H1 (cell line): ENCODE measurements around the gene RILPL1. TPM values are rescaled to one million over a fixed set of nuclear protein-coding genes. Genes with fewer than 3 reads are reported as not detected.

Source experiments
- CTCF ChIA-PET: fragments of 300-600 bp; sonication (Branson Sonifier 250); formaldehyde crosslinking; loops from one replicate; lab custom pipeline; 2021; ENCODE audit not compliant: partially characterized antibody; lab: Charles Lee
- POLR2A ChIA-PET: fragments of 300-600 bp; sonication (Branson Sonifier 250); formaldehyde crosslinking; loops from one replicate; lab custom pipeline; 2021; ENCODE audit warnings: inconsistent platforms; ENCODE audit not compliant: partially characterized antibody; lab: Charles Lee
- DNase-seq, 2 experiments: peaks; one replicate each; pipeline versions ENCODE4 v3.0.0 to v3.0.0-alpha.2; 2010 to 2022; ENCODE audit warnings: low spot score in 2 of 2, low read depth in 1 of 2, mixed read lengths in 1 of 2
- FAIRE-seq: peaks from 2 replicates; lab custom pipeline; 2011; peaks lifted over from hg19 to GRCh38; lab: Jason Lieb, UNC
- H2AFZ ChIP-seq: 2 replicates; pipeline ENCODE4 v1.8.1; 2012; ENCODE audit warnings: low read length, inconsistent platforms
- H2AK5ac ChIP-seq: 2 replicates; pipeline ENCODE4 v1.6.1; 2013; ENCODE audit warnings: low read depth, low read length
- H2BK120ac ChIP-seq: replicated peaks from 2 replicates; pipeline ENCODE3; 2013; ENCODE audit warnings: low read depth, low read length, inconsistent platforms
- H2BK12ac ChIP-seq: 2 replicates; pipeline ENCODE4 v1.6.1; 2013; ENCODE audit warnings: low read depth, low read length
- H2BK15ac ChIP-seq: 2 replicates; pipeline ENCODE4 v1.6.1; 2013; ENCODE audit warnings: low read length
- H2BK20ac ChIP-seq: 2 replicates; pipeline ENCODE4 v1.6.1; 2013; ENCODE audit warnings: low read length
- H2BK5ac ChIP-seq: 2 replicates; pipeline ENCODE4 v1.6.1; 2013; ENCODE audit warnings: low read depth, low read length
- H3K14ac ChIP-seq: 2 replicates; pipeline ENCODE4 v1.6.1; 2013; ENCODE audit warnings: inconsistent platforms; ENCODE audit not compliant: insufficient read length
- H3K18ac ChIP-seq: 2 replicates; pipeline ENCODE4 v1.6.1; 2013; ENCODE audit warnings: low read length; ENCODE audit errors: extremely low read depth
- H3K23ac ChIP-seq: 2 replicates; pipeline ENCODE4 v1.6.1; 2013; ENCODE audit warnings: inconsistent platforms; ENCODE audit not compliant: insufficient read length
- H3K23me2 ChIP-seq: 2 replicates; pipeline ENCODE4 v1.6.1; 2013; ENCODE audit warnings: low read depth, low read length
- H3K27ac ChIP-seq: 2 replicates; pipeline ENCODE4 v1.6.1; 2011; ENCODE audit warnings: low read depth, low read length, inconsistent platforms
- H3K27me3 ChIP-seq, 4 experiments: replicated peaks in 1 of 4; 1 replicate in 1 of 4; 2 replicates in 3 of 4; pipeline versions ENCODE4 v1.6.1 to v1.8.1; 2011 to 2013; ENCODE audit warnings: low read length in 3 of 4, mild to moderate bottlenecking in 3 of 4, inconsistent platforms in 2 of 4, mixed read lengths in 2 of 4, moderate library complexity in 1 of 4; ENCODE audit not compliant: control insufficient read depth in 3 of 4, insufficient read depth in 3 of 4; ENCODE audit errors: extremely low read depth in 1 of 4
- H3K36me3 ChIP-seq, 4 experiments: 2 replicates each; pipeline versions ENCODE4 v1.6.1 to v1.8.1; 2011 to 2013; ENCODE audit warnings: mild to moderate bottlenecking in 4 of 4, low read length in 3 of 4, moderate library complexity in 2 of 4, control low read depth in 1 of 4, inconsistent platforms in 1 of 4; ENCODE audit not compliant: insufficient read depth in 4 of 4, control insufficient read depth in 2 of 4
- H3K4ac ChIP-seq: replicated peaks from 2 replicates; pipeline ENCODE3; 2013; ENCODE audit warnings: low read length, low read depth, mixed read lengths, inconsistent platforms; ENCODE audit not compliant: insufficient read length
- H3K4me1 ChIP-seq, 4 experiments: replicated peaks in 1 of 4; 1 replicate in 1 of 4; 2 replicates in 3 of 4; pipeline versions ENCODE4 v1.6.1 to v1.8.1; 2011 to 2013; ENCODE audit warnings: low read length in 3 of 4, inconsistent platforms in 2 of 4, mixed read lengths in 1 of 4; ENCODE audit not compliant: insufficient read depth in 4 of 4, control insufficient read depth in 3 of 4
- H3K4me2 ChIP-seq, 2 experiments: 2 replicates each; pipeline versions ENCODE4 v1.6.1 to v1.8.1; 2011 to 2013; ENCODE audit warnings: low read depth in 2 of 2, low read length in 2 of 2, control low read depth in 1 of 2, inconsistent platforms in 1 of 2, mild to moderate bottlenecking in 1 of 2; ENCODE audit not compliant: insufficient read depth in 1 of 2
- H3K4me3 ChIP-seq, 4 experiments: fragments of 200-600, 300-600 bp in 1 of 4; sonication (generic), shearing (Covaris generic), sonication (Bioruptor Twin) in 1 of 4; 2 replicates each; pipeline versions ENCODE4 v1.5.1 to v1.8.1; 2011 to 2016; ENCODE audit warnings: low read length in 4 of 4, low read depth in 3 of 4, control low read depth in 2 of 4, inconsistent platforms in 2 of 4, mild to moderate bottlenecking in 2 of 4, mixed read lengths in 1 of 4, moderate library complexity in 1 of 4; ENCODE audit not compliant: insufficient read depth in 2 of 4; ENCODE audit errors: extremely low read depth in 1 of 4
- H3K56ac ChIP-seq: replicated peaks from 2 replicates; pipeline ENCODE3; 2013; ENCODE audit warnings: low read depth, mild to moderate bottlenecking, mixed read lengths, low read length, inconsistent platforms; ENCODE audit not compliant: insufficient read length
- H3K79me1 ChIP-seq: 2 replicates; pipeline ENCODE4 v1.6.1; 2013; ENCODE audit warnings: low read depth, low read length, control low read depth
- H3K79me2 ChIP-seq, 2 experiments: 2 replicates each; pipeline versions ENCODE4 v1.6.1 to v1.8.1; 2012 to 2013; ENCODE audit warnings: low read length in 2 of 2, mild to moderate bottlenecking in 2 of 2, inconsistent platforms in 1 of 2; ENCODE audit not compliant: insufficient read depth in 2 of 2, control insufficient read depth in 1 of 2
- H3K9ac ChIP-seq, 4 experiments: replicated peaks in 1 of 4; 1 replicate in 1 of 4; 2 replicates in 3 of 4; pipeline versions ENCODE4 v1.6.1 to v1.8.1; 2011 to 2013; ENCODE audit warnings: low read depth in 3 of 4, low read length in 3 of 4, control low read depth in 2 of 4, mild to moderate bottlenecking in 2 of 4, moderate library complexity in 2 of 4, inconsistent platforms in 1 of 4; ENCODE audit errors: extremely low read depth in 1 of 4
- H3K9me3 ChIP-seq, 2 experiments: 2 replicates each; pipeline versions ENCODE4 v1.6.1 to v1.8.1; 2012 to 2013; ENCODE audit warnings: mild to moderate bottlenecking in 2 of 2, moderate library complexity in 2 of 2, control low read depth in 1 of 2, inconsistent platforms in 1 of 2, low read depth in 1 of 2, low read length in 1 of 2, mixed read lengths in 1 of 2; ENCODE audit not compliant: insufficient read depth in 2 of 2
- H4K20me1 ChIP-seq, 2 experiments: replicated peaks in 1 of 2; 2 replicates each; pipeline versions ENCODE3 to v1.8.1; 2011 to 2013; ENCODE audit warnings: inconsistent platforms in 2 of 2, low read length in 2 of 2, mild to moderate bottlenecking in 1 of 2; ENCODE audit not compliant: insufficient read depth in 2 of 2, control insufficient read depth in 1 of 2
- H4K5ac ChIP-seq: 2 replicates; pipeline ENCODE4 v1.6.1; 2013; ENCODE audit warnings: low read length, low read depth, mixed read lengths, inconsistent platforms; ENCODE audit not compliant: insufficient read length
- H4K8ac ChIP-seq: 2 replicates; pipeline ENCODE4 v1.8.0; 2013; ENCODE audit warnings: mild to moderate bottlenecking, moderate library complexity, low read length, inconsistent platforms; ENCODE audit not compliant: insufficient read depth; ENCODE audit errors: extremely low read depth
- H4K91ac ChIP-seq: replicated peaks from 2 replicates; pipeline ENCODE3; 2013; ENCODE audit warnings: low read length, mixed read lengths, inconsistent platforms; ENCODE audit not compliant: insufficient read length
- ATF3 ChIP-seq: IDR thresholded peaks from 2 replicates; pipeline ENCODE4 v1.6.1; 2011; ENCODE audit warnings: low read depth, mild to moderate bottlenecking, low read length; ENCODE audit not compliant: insufficient read depth
- CEBPB ChIP-seq: IDR thresholded peaks from 2 replicates; pipeline ENCODE4 v1.6.1; 2012; ENCODE audit warnings: low read depth, low read length
- CHD1 ChIP-seq: IDR thresholded peaks from 2 replicates; pipeline ENCODE4 v1.6.1; 2012; ENCODE audit warnings: low read depth, low read length, improper control_type of control experiment
- EZH2 ChIP-seq: fragments of 200-600 bp; sonication (generic); IDR thresholded peaks from 2 replicates; pipeline ENCODE4 v1.7.1; 2012; ENCODE audit warnings: low read depth, mild to moderate bottlenecking, moderate library complexity, low read length, inconsistent platforms; ENCODE audit not compliant: severe bottlenecking
- KDM1A ChIP-seq: fragments of 200-600, 300-600 bp; sonication (generic); IDR thresholded peaks from 2 replicates; pipeline ENCODE4 v1.7.1; 2016; ENCODE audit warnings: mild to moderate bottlenecking, low read length, borderline replicate concordance
- KDM4A ChIP-seq: IDR thresholded peaks from one replicate; pipeline ENCODE4 v1.7.1; 2012; ENCODE audit warnings: low read depth, mild to moderate bottlenecking, moderate library complexity, low read length, inconsistent platforms; ENCODE audit not compliant: severe bottlenecking
- RAD21 ChIP-seq, 2 experiments: IDR thresholded peaks in 1 of 2; conservative IDR thresholded peaks in 1 of 2; 2 replicates each; pipeline ENCODE4 v1.6.1; 2011; ENCODE audit warnings: low read depth in 2 of 2, low read length in 2 of 2, improper control_type of control experiment in 1 of 2, inconsistent platforms in 1 of 2, mild to moderate bottlenecking in 1 of 2, moderate library complexity in 1 of 2
- RFX5 ChIP-seq: IDR thresholded peaks from 2 replicates; pipeline ENCODE4 v1.6.1; 2011; ENCODE audit warnings: low read depth, low read length, improper control_type of control experiment, borderline replicate concordance
- RNF2 ChIP-seq: fragments of 200-900, 300-1000 bp; sonication (generic); IDR thresholded peaks from 2 replicates; pipeline ENCODE4 v1.7.1; 2016; ENCODE audit warnings: borderline replicate concordance, low read depth, mild to moderate bottlenecking, antibody characterized with exemption, low read length; ENCODE audit not compliant: poor library complexity, severe bottlenecking; ENCODE audit errors: missing control alignments
- SP2 ChIP-seq: IDR thresholded peaks from 2 replicates; pipeline ENCODE4 v1.6.1; 2012; ENCODE audit warnings: mild to moderate bottlenecking, low read length, inconsistent platforms
- TCF12 ChIP-seq: IDR thresholded peaks from 2 replicates; pipeline ENCODE4 v1.6.1; 2011; ENCODE audit warnings: low read depth, mild to moderate bottlenecking, low read length
- WGBS, 2 experiments: shearing (Covaris generic) in 1 of 2; methylation state at CpG; one replicate each; pipeline versions ENCODE4 v1.1.6 to v1.1.7; 2013 to 2015; ENCODE audit warnings: low lambda C conversion rate in 2 of 2, mixed read lengths in 2 of 2, inconsistent platforms in 1 of 2, low coverage in 1 of 2, missing lambda C conversion rate in 1 of 2; ENCODE audit not compliant: insufficient replicate concordance in 2 of 2, insufficient coverage in 1 of 2, insufficient read length in 1 of 2; ENCODE audit errors: extremely low coverage in 1 of 2, missing lambda C conversion rate in 1 of 2; 5-methylcytosine and 5-hydroxymethylcytosine counted together
- polyA plus RNA-seq, 7 experiments: library from polyadenylated mRNA; depleted of rRNA in 3 of 7; stranded (reverse) in 5 of 7; unstranded in 2 of 7; fragments of >200 nt in 5 of 7; fragments of 200-250 nt in 2 of 7; gene quantifications; 1 replicate in 5 of 7; 2 replicates in 1 of 7; 4 replicates in 1 of 7; pipeline versions ENCODE4 v1.2.1 to v1.2.3, GENCODE V29; 2011 to 2013; ENCODE audit warnings: missing spikeins in 2 of 7, mixed read lengths in 2 of 7
- total RNA-seq: library from RNA; stranded (reverse); fragmentation: NEBNext Ultra II Directional; extraction: Animal tissue kit (Norgen Biotek cat#: 25700); gene quantifications from 2 replicates; pipeline ENCODE4 v1.2.1, GENCODE V29; 2021

The RILPL1 gene
- total and polyA plus RNA-seq, 2 of the 8 experiments (the other 6 are each of a cell fraction or from before 2014, with no cell fraction given) = 6.7 to 9.4 TPM

GRCh38 chr12:123471374-123472068 lies 62.0 kb downstream of the RILPL1 start:
- Histone ChIP-seq H3K9me3 (no peaks in the 10 kb centered on the region), H3K79me2 (no peaks in the 10 kb centered on the region), H3K18ac (no peak overlapping the region), H4K8ac (no peak overlapping the region), H3K4me3 (no peak overlapping the region), H3K23me2 (no peaks in the 10 kb centered on the region), H3K27me3 (no peaks in the 10 kb centered on the region), H2BK5ac (no peak overlapping the region), H3K14ac (no peak overlapping the region), H3K36me3 (peaks cover 0 to 20% (median 1%) of the 10 kb centered on the region in 4 experiments; a peak in 4 of 8 replicates), H4K91ac (no peak overlapping the region), H3K56ac (no peak overlapping the region), H2AFZ (no peak overlapping the region), H3K79me1 (no peaks in the 10 kb centered on the region), H2BK12ac (no peak overlapping the region), H4K20me1 (peaks cover 0 to 2% of the 10 kb centered on the region in 2 experiments), H2BK15ac (no peak overlapping the region), H3K4me1 (no peaks in the 10 kb centered on the region), H3K4ac (no peak overlapping the region), H3K23ac (no peak overlapping the region), H2BK120ac (no peak overlapping the region), H3K9ac (no peak overlapping the region), H2AK5ac (no peak overlapping the region), H2BK20ac (no peak overlapping the region), H4K5ac (no peak overlapping the region), H3K4me2 (no peak overlapping the region), H3K27ac (no peak overlapping the region)
- CTCF ChIA-PET = interaction anchor here (0.6 kb wide), 1 partner anchor 37 kb away, joined by 3 read pairs; no protein-coding TSS in a partner anchor
- 90% methylated on average over 8 of the region's 8 CpGs; no CpG with 5 or more reads in 1 of the 2 experiments for WGBS, 2 experiments
- no peak for DNase-seq
- no peak for FAIRE-seq
- POLR2A ChIA-PET = interaction anchor here (1.0 kb wide), 1 partner anchor 12 kb away, joined by 3 read pairs; no protein-coding TSS in a partner anchor
- TF ChIP-seq RAD21 (IDR thresholded peaks at IDR 0.05 in 1 of 2, conservative IDR thresholded peaks at IDR 0.05 in 1 of 2; ENCODE audit: low read depth in 2 of 2, low read length in 2 of 2) (no peak), KDM4A (no peak), ATF3 (no peak), KDM1A (no peak), EZH2 (no peak), CEBPB (no peak), SP2 (no peak), CHD1 (no peak), RFX5 (no peak), RNF2 (no peak), TCF12 (no peak)
